ENCODE measurements around the gene CLRN1.

Gene CLRN1

DNA sequence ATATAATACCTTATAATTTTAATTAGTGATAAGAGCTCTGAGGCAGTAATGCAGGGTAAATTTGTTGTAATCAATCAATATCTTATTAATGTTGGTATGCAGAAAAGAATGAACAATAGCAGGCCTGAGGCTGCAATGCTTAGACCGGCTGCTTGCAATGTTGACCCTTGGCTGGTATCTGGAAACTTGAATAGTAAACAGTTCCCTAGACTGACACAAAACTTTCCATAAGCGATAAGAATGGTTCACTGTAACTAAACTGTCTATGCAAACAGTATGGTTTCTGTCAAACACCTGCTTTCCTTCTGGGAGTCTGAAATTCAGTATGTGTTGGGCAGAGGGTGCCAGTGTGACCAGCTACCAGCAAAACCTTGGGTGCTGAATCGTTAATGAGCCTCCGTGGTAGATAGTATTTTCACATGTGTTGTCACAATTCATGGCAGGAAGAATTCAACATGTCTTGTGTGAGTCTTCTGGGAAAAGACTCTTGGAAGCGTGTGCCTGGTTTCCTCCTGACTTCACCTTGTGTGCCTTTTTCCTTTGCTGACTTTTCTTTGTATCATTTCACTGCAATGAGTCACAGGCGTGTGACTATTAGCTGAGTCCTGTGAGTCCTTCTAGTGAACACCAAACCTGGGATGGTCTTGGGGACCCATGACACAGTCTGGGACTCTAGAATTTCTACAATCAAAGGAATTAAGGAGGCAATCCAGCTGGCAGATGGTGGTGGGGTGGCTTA lies 30.7 kb upstream of the CLRN1 start:
- H3K27me3 ChIP-seq (ENCODE audit: insufficient read depth, low read length, poor library complexity): peaks cover 10% of the 10 kb centered on the region
- H3K36me3 ChIP-seq (ENCODE audit: insufficient read depth, low read length): no peaks in the 10 kb centered on the region
- TF ChIP-seq CTCF (IDR thresholded peaks at IDR 0.05; ENCODE audit: borderline replicate concordance, extremely low read depth, low read length, poor library complexity, severe bottlenecking): no peak
- TF ChIP-seq EZH2 (IDR thresholded peaks at IDR 0.05; ENCODE audit: borderline replicate concordance, low read depth, low read length, severe bottlenecking): no peak
- no peak overlapping the region for H3K4me2 ChIP-seq (ENCODE audit: insufficient read depth, low read length)
- no peak overlapping the region for H3K4me3 ChIP-seq (ENCODE audit: low read depth in 1 of 2, low read length in 2 of 2)
- no peak overlapping the region for H3K27ac ChIP-seq (ENCODE audit: low read length)
- no peak overlapping the region for H2AFZ ChIP-seq (ENCODE audit: low read depth, low read length)
- H3K4me1 ChIP-seq (ENCODE audit: insufficient read depth, low read length): no peaks in the 10 kb centered on the region
- H3K79me2 ChIP-seq (ENCODE audit: insufficient read depth, low read length): no peaks in the 10 kb centered on the region
- ATAC-seq (ENCODE audit: insufficient read depth, low read depth) (no peak), DNase-seq (no peak)
- H3K9me3 ChIP-seq (ENCODE audit: insufficient read depth, low read length, severe bottlenecking): no peaks in the 10 kb centered on the region
- no peaks in the 10 kb centered on the region for H4K20me1 ChIP-seq (ENCODE audit: insufficient read depth, low read length)
- no peak overlapping the region for H3K9ac ChIP-seq (ENCODE audit: low read depth, low read length)

- H3K79me2 ChIP-seq (ENCODE audit: insufficient read depth, low read length): no peaks in the 10 kb centered on the region
- no peak for DNase-seq
- TF ChIP-seq EZH2 (IDR thresholded peaks at IDR 0.05; ENCODE audit: borderline replicate concordance, low read depth, low read length, severe bottlenecking): no peak
- no peak overlapping the region for H3K27ac ChIP-seq (ENCODE audit: low read length)
- no peaks in the 10 kb centered on the region for H4K20me1 ChIP-seq (ENCODE audit: insufficient read depth, low read length)
- peaks cover 6% of the 10 kb centered on the region for H3K27me3 ChIP-seq (ENCODE audit: insufficient read depth, low read length, poor library complexity)
- H3K4me2 ChIP-seq (ENCODE audit: insufficient read depth, low read length): no peak overlapping the region
- no peaks in the 10 kb centered on the region for H3K36me3 ChIP-seq (ENCODE audit: insufficient read depth, low read length)
- no peak overlapping the region for H3K4me3 ChIP-seq (ENCODE audit: low read depth in 1 of 2, low read length in 2 of 2)
- H3K4me1 ChIP-seq (ENCODE audit: insufficient read depth, low read length): no peaks in the 10 kb centered on the region
- no peak for ATAC-seq (ENCODE audit: insufficient read depth, low read depth)
- H2AFZ ChIP-seq (ENCODE audit: low read depth, low read length): no peak overlapping the region
- no peaks in the 10 kb centered on the region for H3K9me3 ChIP-seq (ENCODE audit: insufficient read depth, low read length, severe bottlenecking)
- H3K9ac ChIP-seq (ENCODE audit: low read depth, low read length): no peak overlapping the region
Measured at GRCh38 chr3:151002003-151002981, 29.8 kb upstream of the CLRN1 start.

GRCh38 chr3:150998996-150999395 lies 26.5 kb upstream of the CLRN1 start:
- no peak for TF ChIP-seq CTCF (IDR thresholded peaks at IDR 0.05; ENCODE audit: borderline replicate concordance, extremely low read depth, low read length, poor library complexity, severe bottlenecking)
- no peak for TF ChIP-seq EZH2 (IDR thresholded peaks at IDR 0.05; ENCODE audit: borderline replicate concordance, low read depth, low read length, severe bottlenecking)
- no peak overlapping the region for H2AFZ ChIP-seq (ENCODE audit: low read depth, low read length)
- DNase-seq (no peak), ATAC-seq (ENCODE audit: insufficient read depth, low read depth) (no peak)
- peaks cover 3% of the 10 kb centered on the region for H3K27me3 ChIP-seq (ENCODE audit: insufficient read depth, low read length, poor library complexity)
- H3K4me1 ChIP-seq (ENCODE audit: insufficient read depth, low read length): no peaks in the 10 kb centered on the region
- no peak overlapping the region for H3K9ac ChIP-seq (ENCODE audit: low read depth, low read length)
- H3K79me2 ChIP-seq (ENCODE audit: insufficient read depth, low read length): no peaks in the 10 kb centered on the region
- no peaks in the 10 kb centered on the region for H3K9me3 ChIP-seq (ENCODE audit: insufficient read depth, low read length, severe bottlenecking)
- H3K36me3 ChIP-seq (ENCODE audit: insufficient read depth, low read length): no peaks in the 10 kb centered on the region
- H3K4me3 ChIP-seq (ENCODE audit: low read depth in 1 of 2, low read length in 2 of 2): no peak overlapping the region
- H4K20me1 ChIP-seq (ENCODE audit: insufficient read depth, low read length): no peaks in the 10 kb centered on the region
- H3K4me2 ChIP-seq (ENCODE audit: insufficient read depth, low read length): no peak overlapping the region
- no peak overlapping the region for H3K27ac ChIP-seq (ENCODE audit: low read length)

DNA sequence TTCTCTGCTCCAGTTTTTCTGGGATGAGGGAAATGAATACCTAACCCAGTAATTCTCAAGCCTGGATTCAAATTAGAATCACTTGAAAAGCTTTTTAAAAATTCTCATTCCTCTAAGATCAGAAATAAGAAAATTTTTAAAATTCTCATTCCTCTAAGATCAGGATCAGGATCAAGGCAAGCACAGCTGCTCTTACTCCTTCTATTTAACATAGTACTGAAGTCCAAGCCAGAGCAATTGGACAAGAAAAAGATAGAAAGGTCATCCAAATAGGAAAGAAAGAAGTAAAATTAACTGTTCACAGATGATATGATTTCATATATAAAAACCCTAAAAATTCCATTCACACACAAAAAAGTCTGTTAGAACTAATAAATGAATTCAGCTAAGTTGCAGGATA lies 24.2 kb upstream of the CLRN1 start:
- Histone ChIP-seq H3K4me2 (ENCODE audit: insufficient read depth, low read length) (no peak overlapping the region), H3K9ac (ENCODE audit: low read depth, low read length) (no peak overlapping the region), H4K20me1 (ENCODE audit: insufficient read depth, low read length) (no peaks in the 10 kb centered on the region), H3K27ac (ENCODE audit: low read length) (no peak overlapping the region), H3K4me3 (ENCODE audit: low read depth in 1 of 2, low read length in 2 of 2) (no peak overlapping the region), H2AFZ (ENCODE audit: low read depth, low read length) (no peak overlapping the region), H3K36me3 (ENCODE audit: insufficient read depth, low read length) (no peaks in the 10 kb centered on the region), H3K79me2 (ENCODE audit: insufficient read depth, low read length) (no peaks in the 10 kb centered on the region), H3K9me3 (ENCODE audit: insufficient read depth, low read length, severe bottlenecking) (no peaks in the 10 kb centered on the region), H3K27me3 (ENCODE audit: insufficient read depth, low read length, poor library complexity) (peaks cover 5% of the 10 kb centered on the region), H3K4me1 (ENCODE audit: insufficient read depth, low read length) (no peaks in the 10 kb centered on the region)
- DNase-seq (no peak), ATAC-seq (ENCODE audit: insufficient read depth, low read depth) (no peak)
- TF ChIP-seq CTCF (IDR thresholded peaks at IDR 0.05; ENCODE audit: borderline replicate concordance, extremely low read depth, low read length, poor library complexity, severe bottlenecking): no peak
- TF ChIP-seq EZH2 (IDR thresholded peaks at IDR 0.05; ENCODE audit: borderline replicate concordance, low read depth, low read length, severe bottlenecking): no peak

Measured in DND-41 (cell line).